MM.1S (cell line): ENCODE results near the gene SLC16A12.

Experiments
- CTCF ChIP-seq: fragments of 300-600 bp; sonication (generic); IDR thresholded peaks from 2 replicates; pipeline ENCODE4 v1.5.1; 2016; ENCODE audit warnings: antibody characterized with exemption, low read length, mixed read lengths
- EZH2 ChIP-seq: fragments of 300-600 bp; sonication (generic); optimal IDR thresholded peaks from 2 replicates; pipeline ENCODE3; 2017; ENCODE audit warnings: low read depth, mild to moderate bottlenecking, antibody characterized with exemption, low read length, mixed read lengths

- TF ChIP-seq EZH2 (no peak), CTCF (no peak)
Measured at GRCh38 chr10:89458784-89459183, 76.6 kb downstream of the SLC16A12 start.
